Measurements from ENCODE around the gene WDR1.
A peak's percentile ranks its signal among the peaks of the same experiment; 100 is the strongest.

Gene WDR1

DNA sequence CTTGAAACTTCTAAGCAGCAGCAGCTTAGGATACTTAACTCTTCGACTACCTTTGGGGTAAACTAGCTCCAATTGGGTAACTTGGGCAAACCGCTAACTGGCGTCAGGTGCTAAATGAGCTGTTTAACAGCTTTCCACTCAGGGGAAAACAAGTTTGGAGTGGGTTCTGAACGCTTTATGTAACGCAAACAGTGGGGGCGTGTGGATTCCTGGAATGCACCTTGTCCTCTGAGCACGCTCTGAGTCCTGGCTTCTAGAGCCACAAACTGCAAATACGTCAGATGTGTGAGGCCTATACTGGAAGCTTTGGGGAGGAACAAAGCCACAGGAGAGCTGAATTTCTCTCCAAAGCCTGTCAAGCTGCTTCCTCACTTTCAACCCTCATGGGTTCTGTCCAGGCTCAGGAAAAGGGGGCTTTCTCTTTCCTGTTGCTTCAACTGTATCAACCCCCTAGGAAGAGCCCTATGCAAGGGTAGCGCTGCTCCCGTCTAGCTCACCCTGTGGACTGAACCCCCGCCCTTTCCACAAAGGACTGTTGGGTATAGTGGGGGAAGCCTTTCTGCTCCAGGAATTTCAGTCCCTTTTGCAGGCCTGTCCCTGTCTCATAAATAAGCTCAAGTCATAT, 4.5 kb upstream of the WDR1 start:
- Histone ChIP-seq H3K4me1 (ENCODE audit: low read depth, poor library complexity, severe bottlenecking) (peaks cover 5% of the 10 kb centered on the region), H3K4me2 (no peak overlapping the region)

DNA sequence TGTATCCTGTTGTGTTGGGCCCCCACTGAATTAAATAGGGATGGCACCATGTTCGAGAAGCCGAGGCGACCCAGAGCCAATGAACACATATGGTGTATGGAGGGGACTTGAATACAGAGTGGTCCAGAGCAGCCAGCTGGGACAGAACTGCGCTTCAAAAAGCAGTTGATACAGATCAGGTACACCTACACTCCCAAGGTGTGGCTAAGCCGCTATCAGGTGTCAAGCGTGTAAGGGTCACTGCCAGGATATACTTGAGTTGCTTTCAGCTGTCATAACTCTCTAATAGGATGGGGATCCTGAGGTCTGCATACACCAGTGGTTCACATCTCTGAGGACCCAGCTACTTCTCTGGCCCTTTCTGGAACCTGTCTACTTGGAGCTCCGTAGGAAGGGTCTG, 3.2 kb upstream of the WDR1 start:
- no peaks in the 10 kb centered on the region for H3K36me3 ChIP-seq (ENCODE audit: insufficient read depth)
- no peak overlapping the region for H3K27ac ChIP-seq

More for the DNA sequence above, 4.5 kb upstream of the WDR1 start:
- Histone ChIP-seq H3K27ac (no peak overlapping the region), H3K79me2 (ENCODE audit: insufficient read depth, low read depth) (no peaks in the 10 kb centered on the region), H4K20me1 (ENCODE audit: insufficient read depth) (no peaks in the 10 kb centered on the region), H2AFZ (ENCODE audit: low read depth) (no peak overlapping the region), H3K36me3 (ENCODE audit: insufficient read depth) (no peaks in the 10 kb centered on the region), H3K4me3 (IDR thresholded peaks at IDR 0.05; ENCODE audit: insufficient read depth, low read depth, low read length) (no peak overlapping the region), H3K27me3 (ENCODE audit: insufficient read depth, low read depth) (no peaks in the 10 kb centered on the region), H3K9ac (no peak overlapping the region)
- TF ChIP-seq, protein P1, sequence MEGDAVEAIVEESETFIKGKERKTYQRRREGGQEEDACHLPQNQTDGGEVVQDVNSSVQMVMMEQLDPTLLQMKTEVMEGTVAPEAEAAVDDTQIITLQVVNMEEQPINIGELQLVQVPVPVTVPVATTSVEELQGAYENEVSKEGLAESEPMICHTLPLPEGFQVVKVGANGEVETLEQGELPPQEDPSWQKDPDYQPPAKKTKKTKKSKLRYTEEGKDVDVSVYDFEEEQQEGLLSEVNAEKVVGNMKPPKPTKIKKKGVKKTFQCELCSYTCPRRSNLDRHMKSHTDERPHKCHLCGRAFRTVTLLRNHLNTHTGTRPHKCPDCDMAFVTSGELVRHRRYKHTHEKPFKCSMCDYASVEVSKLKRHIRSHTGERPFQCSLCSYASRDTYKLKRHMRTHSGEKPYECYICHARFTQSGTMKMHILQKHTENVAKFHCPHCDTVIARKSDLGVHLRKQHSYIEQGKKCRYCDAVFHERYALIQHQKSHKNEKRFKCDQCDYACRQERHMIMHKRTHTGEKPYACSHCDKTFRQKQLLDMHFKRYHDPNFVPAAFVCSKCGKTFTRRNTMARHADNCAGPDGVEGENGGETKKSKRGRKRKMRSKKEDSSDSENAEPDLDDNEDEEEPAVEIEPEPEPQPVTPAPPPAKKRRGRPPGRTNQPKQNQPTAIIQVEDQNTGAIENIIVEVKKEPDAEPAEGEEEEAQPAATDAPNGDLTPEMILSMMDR (conservative IDR thresholded peaks at IDR 0.05; ENCODE audit: low read depth, low read length), result no peak

DNA sequence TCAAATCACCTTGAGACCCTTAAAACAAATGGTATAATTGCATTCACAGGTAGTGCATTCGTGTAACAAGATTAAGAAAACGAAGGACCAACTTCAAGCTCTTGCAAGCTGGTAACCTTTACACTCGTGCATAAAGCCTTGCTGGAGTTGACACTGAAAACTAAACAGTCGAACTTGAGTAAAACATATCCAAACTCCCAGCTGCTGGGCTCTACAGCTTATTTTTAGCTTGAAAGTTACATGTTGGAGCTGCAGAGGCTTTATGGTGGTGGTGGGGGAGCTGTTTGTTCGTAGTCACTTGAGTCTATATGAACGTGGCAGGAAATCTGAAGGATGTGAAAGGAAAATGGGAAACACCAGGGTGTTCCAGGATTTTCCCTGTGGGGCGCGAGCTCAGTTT, 2.7 kb upstream of the WDR1 start:
- peaks cover 13% of the 10 kb centered on the region for H3K4me1 ChIP-seq (ENCODE audit: low read depth, poor library complexity, severe bottlenecking)
- H4K20me1 ChIP-seq (ENCODE audit: insufficient read depth), result no peaks in the 10 kb centered on the region
- no peak overlapping the region for H2AFZ ChIP-seq (ENCODE audit: low read depth)
- no peak overlapping the region for H3K4me2 ChIP-seq
- H3K9ac ChIP-seq, result no peak overlapping the region
- H3K36me3 ChIP-seq (ENCODE audit: insufficient read depth), result no peaks in the 10 kb centered on the region
- H3K27me3 ChIP-seq (ENCODE audit: insufficient read depth, low read depth), result no peaks in the 10 kb centered on the region
- no peak overlapping the region for H3K27ac ChIP-seq
- H3K79me2 ChIP-seq (ENCODE audit: insufficient read depth, low read depth), result peaks cover 17% of the 10 kb centered on the region
- H3K4me3 ChIP-seq (IDR thresholded peaks at IDR 0.05; ENCODE audit: insufficient read depth, low read depth, low read length), result no peak overlapping the region
- TF ChIP-seq, protein P1 (conservative IDR thresholded peaks at IDR 0.05; ENCODE audit: low read depth, low read length), result no peak

More for the DNA sequence above, 3.2 kb upstream of the WDR1 start:
- TF ChIP-seq, protein P1 (conservative IDR thresholded peaks at IDR 0.05; ENCODE audit: low read depth, low read length), result no peak
- H3K79me2 ChIP-seq (ENCODE audit: insufficient read depth, low read depth), result peaks cover 12% of the 10 kb centered on the region
- H4K20me1 ChIP-seq (ENCODE audit: insufficient read depth), result no peaks in the 10 kb centered on the region
- H3K9ac ChIP-seq, result no peak overlapping the region
- no peak overlapping the region for H2AFZ ChIP-seq (ENCODE audit: low read depth)
- H3K4me1 ChIP-seq (ENCODE audit: low read depth, poor library complexity, severe bottlenecking), result peaks cover 10% of the 10 kb centered on the region
- no peak overlapping the region for H3K4me3 ChIP-seq (IDR thresholded peaks at IDR 0.05; ENCODE audit: insufficient read depth, low read depth, low read length)
- H3K4me2 ChIP-seq, result no peak overlapping the region
- H3K27me3 ChIP-seq (ENCODE audit: insufficient read depth, low read depth), result no peaks in the 10 kb centered on the region

DNA sequence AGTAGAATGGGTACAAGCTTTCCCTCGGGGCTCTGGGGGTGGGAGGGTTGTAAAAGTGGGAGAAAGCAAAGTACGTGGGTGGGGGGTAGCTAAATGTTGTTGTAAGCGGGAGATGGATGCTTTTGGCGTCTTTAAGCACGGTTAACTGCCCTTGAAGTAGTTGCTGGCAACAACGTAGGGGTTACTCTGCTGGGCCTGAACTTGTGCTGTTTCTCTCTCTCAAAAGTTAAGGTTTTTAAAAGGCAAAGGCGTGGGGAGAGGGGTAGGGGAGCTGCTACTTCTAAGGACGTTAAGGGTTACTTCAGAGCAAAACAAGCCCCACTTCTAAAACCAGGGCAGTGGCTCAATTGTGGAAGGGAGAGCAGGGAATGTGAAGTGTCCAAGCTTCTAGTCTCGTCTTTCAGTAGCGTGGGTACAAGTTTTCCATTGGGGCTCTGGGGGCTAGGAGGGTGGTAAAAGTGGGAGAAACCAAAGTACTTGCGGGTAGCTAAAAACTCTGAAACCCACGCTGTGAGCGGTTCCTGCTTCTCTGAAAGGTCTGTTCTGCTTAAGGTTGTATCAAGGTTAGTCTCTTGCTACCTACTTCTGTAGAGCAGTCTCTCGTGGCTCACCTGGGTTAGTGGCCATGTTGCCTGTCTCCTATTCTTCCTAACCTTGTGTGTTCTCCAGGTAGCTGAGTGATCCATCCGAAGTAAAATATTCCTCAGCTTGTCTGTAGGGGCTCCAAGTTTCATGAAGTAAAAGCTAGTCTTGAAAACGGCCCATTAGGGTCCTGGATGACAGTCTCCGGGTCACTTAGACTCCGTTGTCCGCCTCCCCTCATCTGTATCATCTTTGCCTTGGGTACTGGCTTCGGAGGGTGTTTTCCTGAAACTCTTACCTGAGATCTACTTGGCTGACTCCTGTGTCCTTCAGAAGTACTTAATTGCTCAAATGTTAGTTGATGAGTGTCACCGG, 1.7 kb upstream of the WDR1 start:
- H4K20me1 ChIP-seq (ENCODE audit: insufficient read depth), result no peaks in the 10 kb centered on the region
- H3K9ac ChIP-seq, result no peak overlapping the region
- H3K4me2 ChIP-seq, result peak overlapping the region; percentile 71; the same call in 1 of the 2 replicates
- H3K4me1 ChIP-seq (ENCODE audit: low read depth, poor library complexity, severe bottlenecking), result peaks cover 22% of the 10 kb centered on the region
- TF ChIP-seq, protein P1 (conservative IDR thresholded peaks at IDR 0.05; ENCODE audit: low read depth, low read length), result no peak
- H3K4me3 ChIP-seq (IDR thresholded peaks at IDR 0.05; ENCODE audit: insufficient read depth, low read depth, low read length), result no peak overlapping the region
- peak overlapping the region; percentile 91; the same call in 1 of the 2 replicates for H3K27ac ChIP-seq
- no peaks in the 10 kb centered on the region for H3K27me3 ChIP-seq (ENCODE audit: insufficient read depth, low read depth)
- peaks cover 27% of the 10 kb centered on the region for H3K79me2 ChIP-seq (ENCODE audit: insufficient read depth, low read depth)
- H3K36me3 ChIP-seq (ENCODE audit: insufficient read depth), result no peaks in the 10 kb centered on the region
- no peak overlapping the region for H2AFZ ChIP-seq (ENCODE audit: low read depth)
